A549 treated with AZD9567 at 1 μM for 4 hours (cell line): ENCODE measurements around the gene SPATA7. TPM values are rescaled to one million over a fixed set of nuclear protein-coding genes. Genes with fewer than 3 reads are reported as not detected.

Source experiments
- total RNA-seq: library from RNA; stranded (reverse); fragments of 200-300 nt; extraction: Qiagen RNA extraction; gene quantifications from 5 replicates; pipeline ENCODE4 v1.2.3, GENCODE V29; 2022; ENCODE audit not compliant: insufficient read depth

SPATA7 gene
- 3.7 to 8.6 TPM (median 4.8 TPM) in 5 replicates for total RNA-seq

GRCh38 chr14:88385212-88386101, at the start of gene SPATA7:
TSS of gene SPATA7 (plus strand) at chr14:88385657. CDS start at chr14:88385819, 162 bp downstream.

Other genes with a start within 250 kb of the SPATA7 start
- not detected in 5 replicates for gene KCNK10, start 62.4 kb upstream of the SPATA7 start, total RNA-seq
- 8.1 to 8.7 TPM (median 8.3 TPM) in 5 replicates for gene PTPN21, start 169.3 kb downstream of the SPATA7 start, total RNA-seq
- 60.6 to 81.7 TPM (median 67.7 TPM) in 5 replicates for gene ZC3H14, start 177.4 kb downstream of the SPATA7 start, total RNA-seq